ENCODE data around the gene TTBK2. TPM values are rescaled to one million over a fixed set of nuclear protein-coding genes. Genes with fewer than 3 reads are reported as not detected.

Gene TTBK2
- polyA plus RNA-seq, 1 donor (not counting 4 experiments of a cell fraction or from before 2014, with no cell fraction given), result 7.3 TPM

GRCh38 chr15:42741710-42742109 is 178.9 kb downstream of the TTBK2 start:
- Histone ChIP-seq H3K9me3 (ENCODE audit: control insufficient read depth, low read depth, low read length) (no peaks in the 10 kb centered on the region), H3K9me1 (ENCODE audit: control insufficient read depth, extremely low read depth, insufficient read depth, low read length) (no peaks in the 10 kb centered on the region), H3K36me3 (ENCODE audit: control insufficient read depth in 2 of 2, extremely low read depth in 1 of 2, insufficient read depth in 2 of 2, low read length in 2 of 2) (peaks cover 3 to 6% of the 10 kb centered on the region in 2 experiments), H2AFZ (ENCODE audit: control insufficient read depth, low read length) (no peak overlapping the region), H3K9ac (ENCODE audit: control insufficient read depth, extremely low read depth, insufficient read depth, low read length) (no peak overlapping the region), H3K4me2 (ENCODE audit: control insufficient read depth, extremely low read depth, insufficient read depth, low read depth, low read length) (no peak overlapping the region), H3K27me3 (ENCODE audit: control insufficient read depth, extremely low read depth, insufficient read depth, low read length) (no peaks in the 10 kb centered on the region), H4K20me1 (ENCODE audit: control insufficient read depth, extremely low read depth, insufficient read depth, low read length) (no peaks in the 10 kb centered on the region), H3K4me1 (ENCODE audit: control insufficient read depth, extremely low read depth, insufficient read depth, low read length) (peaks cover 5% of the 10 kb centered on the region), H3K79me2 (ENCODE audit: control insufficient read depth, insufficient read depth, low read length) (no peaks in the 10 kb centered on the region), H3K27ac (ENCODE audit: control insufficient read depth, insufficient read depth, low read length) (no peak overlapping the region), H3K4me3 (ENCODE audit: control insufficient read depth in 2 of 3, extremely low read depth in 1 of 3, insufficient read depth in 2 of 3, low read depth in 1 of 3, low read length in 3 of 3) (no peak overlapping the region)
- DNase-seq (ENCODE audit: low read depth, low spot score) (no peak), FAIRE-seq (no peak)
- dilution Hi-C loops (cut with MboI; ENCODE audit: extremely low pct_ligation_motif_present, low sequenced_read_pairs), result no loop called here
- TF ChIP-seq, protein P1, sequence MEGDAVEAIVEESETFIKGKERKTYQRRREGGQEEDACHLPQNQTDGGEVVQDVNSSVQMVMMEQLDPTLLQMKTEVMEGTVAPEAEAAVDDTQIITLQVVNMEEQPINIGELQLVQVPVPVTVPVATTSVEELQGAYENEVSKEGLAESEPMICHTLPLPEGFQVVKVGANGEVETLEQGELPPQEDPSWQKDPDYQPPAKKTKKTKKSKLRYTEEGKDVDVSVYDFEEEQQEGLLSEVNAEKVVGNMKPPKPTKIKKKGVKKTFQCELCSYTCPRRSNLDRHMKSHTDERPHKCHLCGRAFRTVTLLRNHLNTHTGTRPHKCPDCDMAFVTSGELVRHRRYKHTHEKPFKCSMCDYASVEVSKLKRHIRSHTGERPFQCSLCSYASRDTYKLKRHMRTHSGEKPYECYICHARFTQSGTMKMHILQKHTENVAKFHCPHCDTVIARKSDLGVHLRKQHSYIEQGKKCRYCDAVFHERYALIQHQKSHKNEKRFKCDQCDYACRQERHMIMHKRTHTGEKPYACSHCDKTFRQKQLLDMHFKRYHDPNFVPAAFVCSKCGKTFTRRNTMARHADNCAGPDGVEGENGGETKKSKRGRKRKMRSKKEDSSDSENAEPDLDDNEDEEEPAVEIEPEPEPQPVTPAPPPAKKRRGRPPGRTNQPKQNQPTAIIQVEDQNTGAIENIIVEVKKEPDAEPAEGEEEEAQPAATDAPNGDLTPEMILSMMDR (optimal IDR thresholded peaks at IDR 0.05 in 1 of 3, IDR thresholded peaks at IDR 0.05 in 1 of 3, conservative IDR thresholded peaks at IDR 0.05 in 1 of 3; ENCODE audit: extremely low read depth in 1 of 3, insufficient read depth in 2 of 3, low read length in 3 of 3), result no peak
- no peak for TF ChIP-seq EZH2 (IDR thresholded peaks at IDR 0.05; ENCODE audit: low read length)

- dilution Hi-C loops (cut with MboI; ENCODE audit: extremely low pct_ligation_motif_present, low sequenced_read_pairs), result no loop called here
- DNase-seq (ENCODE audit: low read depth, low spot score), result no peak
- Histone ChIP-seq H3K9ac (ENCODE audit: control insufficient read depth, extremely low read depth, insufficient read depth, low read length) (peak overlapping the region; percentile 81), H3K9me3 (ENCODE audit: control insufficient read depth, low read depth, low read length) (no peaks in the 10 kb centered on the region), H3K27ac (ENCODE audit: control insufficient read depth, insufficient read depth, low read length) (peak overlapping the region; percentile 76), H3K4me2 (ENCODE audit: control insufficient read depth, extremely low read depth, insufficient read depth, low read depth, low read length) (peak overlapping the region; percentile 90), H3K4me3 (ENCODE audit: control insufficient read depth in 2 of 3, extremely low read depth in 1 of 3, insufficient read depth in 2 of 3, low read depth in 1 of 3, low read length in 3 of 3) (peak overlapping the region; percentile 63 to 76 (median 64)), H3K9me1 (ENCODE audit: control insufficient read depth, extremely low read depth, insufficient read depth, low read length) (no peaks in the 10 kb centered on the region), H3K79me2 (ENCODE audit: control insufficient read depth, insufficient read depth, low read length) (peaks cover 4% of the 10 kb centered on the region), H3K27me3 (ENCODE audit: control insufficient read depth, extremely low read depth, insufficient read depth, low read length) (no peaks in the 10 kb centered on the region), H3K36me3 (ENCODE audit: control insufficient read depth in 2 of 2, extremely low read depth in 1 of 2, insufficient read depth in 2 of 2, low read length in 2 of 2) (peaks cover 7 to 21% of the 10 kb centered on the region in 2 experiments), H2AFZ (ENCODE audit: control insufficient read depth, low read length) (peak overlapping the region; percentile 81), H3K4me1 (ENCODE audit: control insufficient read depth, extremely low read depth, insufficient read depth, low read length) (peaks cover 12% of the 10 kb centered on the region), H4K20me1 (ENCODE audit: control insufficient read depth, extremely low read depth, insufficient read depth, low read length) (no peaks in the 10 kb centered on the region)
- no peak for FAIRE-seq
- TF ChIP-seq, protein P1 (optimal IDR thresholded peaks at IDR 0.05 in 1 of 3, IDR thresholded peaks at IDR 0.05 in 1 of 3, conservative IDR thresholded peaks at IDR 0.05 in 1 of 3; ENCODE audit: extremely low read depth in 1 of 3, insufficient read depth in 2 of 3, low read length in 3 of 3), result peak; percentile 49 to 60 (median 60)
- no peak for TF ChIP-seq EZH2 (IDR thresholded peaks at IDR 0.05; ENCODE audit: low read length)
Measured at GRCh38 chr15:42737529-42738328, 182.8 kb downstream of the TTBK2 start.

Data from keratinocyte (primary cell).